Measurements from ENCODE around the gene ACSL5. TPM values are rescaled to one million over a fixed set of nuclear protein-coding genes. Genes with fewer than 3 reads are reported as not detected.

Gene ACSL5
- polyA plus RNA-seq, 1 donor (not counting 4 experiments of a cell fraction or from before 2014, with no cell fraction given), result 0.04 TPM

DNA sequence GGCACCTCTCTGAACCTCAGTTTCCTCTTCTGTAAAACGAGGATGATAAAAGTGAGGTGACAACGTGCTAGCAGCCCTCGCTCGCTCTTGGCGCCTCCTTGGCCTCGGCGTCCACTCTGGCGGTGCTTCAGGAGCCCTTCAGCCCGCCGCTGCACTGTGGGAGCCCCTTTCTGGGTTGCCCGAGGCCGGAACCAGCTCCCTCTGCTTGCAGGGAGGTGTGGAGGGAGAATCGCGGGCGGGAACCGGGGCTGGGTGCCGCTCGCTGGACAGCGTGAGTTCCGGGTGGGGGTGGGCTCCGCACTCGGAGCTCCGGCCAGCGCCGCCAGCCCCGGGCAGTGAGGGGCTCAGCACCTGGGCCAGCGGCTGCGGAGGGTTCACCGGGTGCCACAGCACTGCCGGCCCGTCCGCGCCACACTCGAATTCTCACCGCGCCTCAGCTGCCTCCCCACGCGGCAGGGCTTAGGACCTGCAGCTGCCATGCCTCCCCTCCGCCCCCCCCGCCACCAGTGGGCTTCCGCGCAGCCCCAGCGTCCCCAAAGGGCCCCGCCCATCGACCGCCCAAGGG, 24.3 kb upstream of the ACSL5 start:
- H3K27ac ChIP-seq (ENCODE audit: control insufficient read depth, insufficient read depth, low read length), result no peak overlapping the region
- no peaks in the 10 kb centered on the region for H3K4me1 ChIP-seq (ENCODE audit: control insufficient read depth, extremely low read depth, insufficient read depth, low read length)
- H3K9me3 ChIP-seq (ENCODE audit: control insufficient read depth, low read depth, low read length), result no peaks in the 10 kb centered on the region
- no peak overlapping the region for H3K9ac ChIP-seq (ENCODE audit: control insufficient read depth, extremely low read depth, insufficient read depth, low read length)
- no peak for DNase-seq (ENCODE audit: low read depth, low spot score)
- H3K79me2 ChIP-seq (ENCODE audit: control insufficient read depth, insufficient read depth, low read length), result no peaks in the 10 kb centered on the region
- no peak for FAIRE-seq
- no peaks in the 10 kb centered on the region for H3K36me3 ChIP-seq (ENCODE audit: control insufficient read depth in 2 of 2, extremely low read depth in 1 of 2, insufficient read depth in 2 of 2, low read length in 2 of 2)
- no peaks in the 10 kb centered on the region for H3K9me1 ChIP-seq (ENCODE audit: control insufficient read depth, extremely low read depth, insufficient read depth, low read length)
- H3K4me3 ChIP-seq (ENCODE audit: control insufficient read depth in 2 of 3, extremely low read depth in 1 of 3, insufficient read depth in 2 of 3, low read depth in 1 of 3, low read length in 3 of 3), result no peak overlapping the region
- no peak overlapping the region for H2AFZ ChIP-seq (ENCODE audit: control insufficient read depth, low read length)
- H3K4me2 ChIP-seq (ENCODE audit: control insufficient read depth, extremely low read depth, insufficient read depth, low read depth, low read length), result no peak overlapping the region
- H3K27me3 ChIP-seq (ENCODE audit: control insufficient read depth, extremely low read depth, insufficient read depth, low read length), result no peaks in the 10 kb centered on the region
- TF ChIP-seq, protein P1, sequence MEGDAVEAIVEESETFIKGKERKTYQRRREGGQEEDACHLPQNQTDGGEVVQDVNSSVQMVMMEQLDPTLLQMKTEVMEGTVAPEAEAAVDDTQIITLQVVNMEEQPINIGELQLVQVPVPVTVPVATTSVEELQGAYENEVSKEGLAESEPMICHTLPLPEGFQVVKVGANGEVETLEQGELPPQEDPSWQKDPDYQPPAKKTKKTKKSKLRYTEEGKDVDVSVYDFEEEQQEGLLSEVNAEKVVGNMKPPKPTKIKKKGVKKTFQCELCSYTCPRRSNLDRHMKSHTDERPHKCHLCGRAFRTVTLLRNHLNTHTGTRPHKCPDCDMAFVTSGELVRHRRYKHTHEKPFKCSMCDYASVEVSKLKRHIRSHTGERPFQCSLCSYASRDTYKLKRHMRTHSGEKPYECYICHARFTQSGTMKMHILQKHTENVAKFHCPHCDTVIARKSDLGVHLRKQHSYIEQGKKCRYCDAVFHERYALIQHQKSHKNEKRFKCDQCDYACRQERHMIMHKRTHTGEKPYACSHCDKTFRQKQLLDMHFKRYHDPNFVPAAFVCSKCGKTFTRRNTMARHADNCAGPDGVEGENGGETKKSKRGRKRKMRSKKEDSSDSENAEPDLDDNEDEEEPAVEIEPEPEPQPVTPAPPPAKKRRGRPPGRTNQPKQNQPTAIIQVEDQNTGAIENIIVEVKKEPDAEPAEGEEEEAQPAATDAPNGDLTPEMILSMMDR (optimal IDR thresholded peaks at IDR 0.05 in 1 of 3, IDR thresholded peaks at IDR 0.05 in 1 of 3, conservative IDR thresholded peaks at IDR 0.05 in 1 of 3; ENCODE audit: extremely low read depth in 1 of 3, insufficient read depth in 2 of 3, low read length in 3 of 3), result no peak
- no peak for TF ChIP-seq EZH2 (IDR thresholded peaks at IDR 0.05; ENCODE audit: low read length)
- H4K20me1 ChIP-seq (ENCODE audit: control insufficient read depth, extremely low read depth, insufficient read depth, low read length), result no peaks in the 10 kb centered on the region
- dilution Hi-C loops (cut with MboI; ENCODE audit: extremely low pct_ligation_motif_present, low sequenced_read_pairs), result no loop called here

DNA sequence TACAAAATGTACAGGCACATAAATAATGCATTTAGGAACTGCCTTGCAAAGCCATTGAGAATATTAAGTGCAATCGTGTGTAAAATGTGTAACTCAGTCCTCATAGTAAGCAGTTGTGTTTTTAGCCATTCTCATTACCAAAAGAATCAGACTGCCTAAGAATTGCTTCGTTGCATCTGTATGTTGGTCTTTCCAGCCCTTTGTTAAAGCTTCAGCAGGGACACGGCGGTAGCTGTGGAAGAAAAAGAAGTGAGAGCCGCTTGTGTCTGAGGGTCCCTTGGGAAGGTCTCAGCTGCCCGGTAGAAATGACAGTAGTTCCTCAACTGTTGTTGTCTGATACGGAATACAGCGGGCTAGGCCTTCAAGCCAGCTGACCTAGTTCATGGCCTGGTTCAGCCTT, 22.8 kb upstream of the ACSL5 start:
- no peaks in the 10 kb centered on the region for H3K4me1 ChIP-seq (ENCODE audit: control insufficient read depth, extremely low read depth, insufficient read depth, low read length)
- no peaks in the 10 kb centered on the region for H3K36me3 ChIP-seq (ENCODE audit: control insufficient read depth in 2 of 2, extremely low read depth in 1 of 2, insufficient read depth in 2 of 2, low read length in 2 of 2)
- dilution Hi-C loops (cut with MboI; ENCODE audit: extremely low pct_ligation_motif_present, low sequenced_read_pairs), result no loop called here
- H3K4me2 ChIP-seq (ENCODE audit: control insufficient read depth, extremely low read depth, insufficient read depth, low read depth, low read length), result no peak overlapping the region
- H3K9me3 ChIP-seq (ENCODE audit: control insufficient read depth, low read depth, low read length), result no peaks in the 10 kb centered on the region
- no peak for TF ChIP-seq EZH2 (IDR thresholded peaks at IDR 0.05; ENCODE audit: low read length)
- TF ChIP-seq, protein P1 (optimal IDR thresholded peaks at IDR 0.05 in 1 of 3, IDR thresholded peaks at IDR 0.05 in 1 of 3, conservative IDR thresholded peaks at IDR 0.05 in 1 of 3; ENCODE audit: extremely low read depth in 1 of 3, insufficient read depth in 2 of 3, low read length in 3 of 3), result no peak
- no peaks in the 10 kb centered on the region for H3K27me3 ChIP-seq (ENCODE audit: control insufficient read depth, extremely low read depth, insufficient read depth, low read length)
- no peak overlapping the region for H3K4me3 ChIP-seq (ENCODE audit: control insufficient read depth in 2 of 3, extremely low read depth in 1 of 3, insufficient read depth in 2 of 3, low read depth in 1 of 3, low read length in 3 of 3)
- no peaks in the 10 kb centered on the region for H3K9me1 ChIP-seq (ENCODE audit: control insufficient read depth, extremely low read depth, insufficient read depth, low read length)
- no peak overlapping the region for H3K27ac ChIP-seq (ENCODE audit: control insufficient read depth, insufficient read depth, low read length)
- no peak overlapping the region for H2AFZ ChIP-seq (ENCODE audit: control insufficient read depth, low read length)
- no peak for FAIRE-seq
- H4K20me1 ChIP-seq (ENCODE audit: control insufficient read depth, extremely low read depth, insufficient read depth, low read length), result no peaks in the 10 kb centered on the region
- H3K79me2 ChIP-seq (ENCODE audit: control insufficient read depth, insufficient read depth, low read length), result no peaks in the 10 kb centered on the region
- H3K9ac ChIP-seq (ENCODE audit: control insufficient read depth, extremely low read depth, insufficient read depth, low read length), result no peak overlapping the region
- no peak for DNase-seq (ENCODE audit: low read depth, low spot score)

All from keratinocyte (primary cell).